Middle frontal gyrus (tissue), 1 donor: Measurements from ENCODE around the gene CPZ.
"Not testable (repeated sequence)": the region's sequence is repeated elsewhere in the genome, so short reads cannot be mapped to it uniquely, and the experiment has no call there.

ENCODE experiments used
- DNase-seq: peaks from one replicate; pipeline ENCODE4 v3.0.0-alpha.2; 2015; ENCODE audit warnings: low spot score; ENCODE audit errors: extremely low spot score

The CPZ gene

DNA sequence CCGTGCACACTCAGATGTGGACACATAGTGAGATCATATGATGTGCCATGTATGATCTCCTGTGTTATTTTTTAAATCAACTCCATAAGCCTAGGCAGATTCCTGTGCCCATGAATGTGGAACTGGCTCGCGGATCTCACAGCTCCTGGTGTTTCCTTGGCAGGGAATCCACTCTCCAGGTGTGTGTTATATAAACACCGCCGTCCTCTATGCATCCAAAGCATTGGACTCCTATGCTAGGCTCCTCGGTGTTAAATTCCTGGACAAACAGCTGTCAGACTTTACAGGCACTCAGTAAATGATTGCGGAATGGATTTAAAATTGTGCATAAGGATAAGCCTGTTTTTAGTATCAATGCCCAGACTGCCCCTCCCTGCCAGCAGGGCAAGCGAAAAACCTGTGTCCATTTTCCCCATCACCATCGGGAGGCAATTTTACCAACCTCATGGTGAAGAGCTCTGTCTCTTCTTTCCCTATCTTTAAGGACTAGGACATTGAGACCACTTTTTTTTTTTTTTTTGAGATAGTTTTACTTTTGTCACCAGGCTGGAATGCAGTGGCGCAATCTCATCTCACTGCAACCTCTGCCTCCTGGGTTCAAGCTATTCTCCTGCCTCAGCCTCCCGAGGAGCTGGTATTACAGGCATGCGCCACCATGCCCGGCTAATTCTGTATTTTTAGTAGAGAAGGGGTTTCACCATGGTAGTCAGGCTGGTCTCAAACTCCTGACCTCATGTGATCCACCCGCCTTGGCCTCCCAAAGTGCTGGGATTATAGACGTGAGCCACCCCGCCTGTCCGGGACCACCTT is 36.0 kb upstream of the CPZ start:
- DNase-seq = no peak

DNA sequence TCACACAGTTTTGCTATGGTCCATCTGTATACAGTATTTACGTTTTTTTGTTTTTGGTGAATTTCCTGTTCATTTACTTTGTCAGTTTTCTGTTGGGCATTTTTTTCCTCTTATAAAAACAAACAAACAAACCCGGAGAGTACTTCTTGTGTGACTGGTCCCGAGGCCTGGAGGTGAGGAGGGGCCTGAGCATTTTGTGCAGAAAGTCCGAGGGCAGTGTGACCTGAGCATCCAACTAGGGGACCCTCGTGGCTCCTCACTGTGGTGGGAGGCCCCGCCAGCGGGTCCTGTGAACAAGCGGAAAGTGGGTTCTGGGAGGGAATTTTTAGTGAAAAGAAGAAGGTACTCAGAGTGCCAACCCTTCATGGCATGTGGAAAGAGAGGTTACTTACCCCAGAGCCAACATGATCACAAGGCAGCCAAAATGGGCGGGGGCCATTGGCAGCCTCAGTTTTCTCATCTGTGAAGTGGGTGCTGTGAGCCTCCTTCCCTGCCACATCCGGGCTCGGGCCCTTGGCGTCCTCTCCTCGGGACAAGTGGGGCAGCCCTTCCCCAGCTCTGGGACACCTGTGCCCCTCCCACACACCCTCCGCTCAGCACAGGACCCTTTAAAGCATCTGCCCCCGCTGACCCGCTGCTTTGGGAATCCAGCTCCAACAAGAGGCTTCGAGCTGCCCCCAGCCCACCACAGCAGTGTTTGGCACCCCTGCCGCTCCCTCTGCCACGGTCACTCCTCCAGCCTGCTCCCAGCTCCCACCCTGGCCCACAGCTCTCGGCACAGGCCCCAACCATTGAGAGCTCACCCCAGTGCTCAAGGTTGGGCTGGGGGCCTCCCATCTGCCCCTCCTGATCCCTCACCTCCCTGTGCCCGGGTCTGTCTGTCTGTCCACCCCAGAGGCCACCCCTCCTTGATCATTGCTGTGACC is 35.2 kb upstream of the CPZ start:
- no peak for DNase-seq

DNA sequence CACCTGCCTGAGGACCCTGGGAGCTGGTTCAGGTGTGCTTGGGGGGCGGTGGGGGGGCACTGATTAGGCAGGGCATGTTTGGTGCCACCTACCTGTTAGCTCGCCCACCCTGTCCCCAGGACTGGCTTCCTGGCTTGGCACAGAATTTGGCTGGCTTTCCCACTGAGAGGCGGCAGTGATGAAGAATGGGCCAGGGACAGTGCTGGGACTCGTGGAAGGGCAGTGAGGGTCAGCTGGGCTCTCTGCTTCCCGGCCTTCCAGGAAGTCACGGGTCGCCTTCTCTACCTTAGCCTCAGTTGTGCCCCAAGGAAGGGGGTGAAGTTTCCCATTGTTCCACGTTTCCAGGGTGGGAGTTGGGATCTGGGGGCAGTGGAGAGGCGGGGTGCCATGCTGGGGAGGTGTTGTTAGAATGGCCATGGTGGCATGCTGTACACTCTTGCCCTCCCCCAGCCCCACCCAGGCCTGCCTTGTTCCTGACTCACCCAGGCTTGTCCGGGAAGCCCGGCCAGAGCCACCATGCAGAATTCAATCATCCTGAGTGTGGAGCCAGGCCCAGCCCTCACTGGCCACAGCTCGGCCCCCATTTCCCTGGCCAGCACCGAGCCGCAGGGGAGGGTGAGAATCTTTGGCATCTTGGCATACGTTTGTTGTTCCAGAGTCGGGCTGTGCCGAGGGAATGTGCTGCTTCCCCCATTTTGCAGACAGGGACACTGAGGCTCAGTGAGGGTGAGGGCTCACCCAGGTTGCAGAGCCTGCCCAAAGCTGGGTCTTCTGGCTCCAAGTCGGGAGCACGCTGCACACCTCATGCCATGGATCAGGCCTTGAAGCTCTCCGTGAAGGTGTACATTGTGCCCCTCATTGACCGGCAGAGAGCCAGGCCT is 34.2 kb upstream of the CPZ start:
- no peak for DNase-seq

DNA sequence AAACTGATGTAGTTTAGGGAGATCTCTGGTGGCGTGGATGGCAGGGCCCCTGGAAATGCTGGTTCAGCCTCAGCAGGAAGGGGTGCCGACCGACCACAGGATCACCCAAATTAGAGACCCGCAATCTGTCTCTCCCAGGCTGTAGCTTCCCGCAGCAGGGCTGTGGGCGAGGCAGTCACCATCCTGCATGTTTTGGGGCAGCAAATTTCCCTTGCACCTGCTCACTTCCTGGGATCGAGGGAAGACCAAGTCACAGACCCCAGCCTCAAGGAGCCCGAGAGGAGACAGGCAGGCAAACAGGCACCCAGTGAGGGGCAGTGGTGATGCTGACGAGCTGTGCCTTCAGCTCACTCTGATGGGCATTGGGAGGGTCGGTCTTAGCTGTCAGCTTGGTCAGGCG is 33.6 kb upstream of the CPZ start:
- DNase-seq = no peak

DNA sequence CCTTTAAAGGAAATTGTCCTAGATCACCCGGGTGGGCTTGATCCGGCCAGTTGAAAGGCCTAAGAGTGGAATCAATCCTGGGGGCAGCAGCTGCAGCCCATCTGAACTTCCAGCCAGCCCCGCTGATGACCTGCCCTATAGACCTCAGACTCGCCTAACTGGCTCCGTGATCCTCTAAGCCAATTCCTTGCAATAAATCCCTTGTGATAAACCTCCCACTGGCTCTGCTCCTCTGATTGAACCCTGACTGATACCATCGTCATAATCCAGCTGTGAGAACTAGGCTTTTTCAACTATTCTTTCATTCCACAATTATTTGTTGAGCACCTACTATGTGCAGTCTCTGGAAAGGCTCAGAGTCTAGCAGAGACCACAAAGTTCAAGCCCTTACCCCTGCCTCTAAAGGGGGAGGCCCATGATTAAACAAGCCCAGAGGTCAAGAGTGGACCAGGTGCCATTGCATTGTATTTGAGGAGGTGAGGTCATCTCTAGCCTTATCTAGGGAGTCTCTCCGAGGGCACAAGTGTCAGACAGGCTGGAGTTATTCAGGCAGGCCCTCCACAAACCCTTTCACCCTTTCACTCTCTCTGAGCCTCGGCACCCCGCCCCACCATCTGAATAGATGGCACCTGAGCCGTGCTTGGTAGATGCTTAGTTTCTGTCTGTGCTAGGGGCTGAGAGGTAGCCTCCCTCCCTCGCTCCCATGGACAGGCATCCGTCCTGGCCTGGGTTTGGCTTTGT is 32.9 kb upstream of the CPZ start:
- DNase-seq = no peak

DNA sequence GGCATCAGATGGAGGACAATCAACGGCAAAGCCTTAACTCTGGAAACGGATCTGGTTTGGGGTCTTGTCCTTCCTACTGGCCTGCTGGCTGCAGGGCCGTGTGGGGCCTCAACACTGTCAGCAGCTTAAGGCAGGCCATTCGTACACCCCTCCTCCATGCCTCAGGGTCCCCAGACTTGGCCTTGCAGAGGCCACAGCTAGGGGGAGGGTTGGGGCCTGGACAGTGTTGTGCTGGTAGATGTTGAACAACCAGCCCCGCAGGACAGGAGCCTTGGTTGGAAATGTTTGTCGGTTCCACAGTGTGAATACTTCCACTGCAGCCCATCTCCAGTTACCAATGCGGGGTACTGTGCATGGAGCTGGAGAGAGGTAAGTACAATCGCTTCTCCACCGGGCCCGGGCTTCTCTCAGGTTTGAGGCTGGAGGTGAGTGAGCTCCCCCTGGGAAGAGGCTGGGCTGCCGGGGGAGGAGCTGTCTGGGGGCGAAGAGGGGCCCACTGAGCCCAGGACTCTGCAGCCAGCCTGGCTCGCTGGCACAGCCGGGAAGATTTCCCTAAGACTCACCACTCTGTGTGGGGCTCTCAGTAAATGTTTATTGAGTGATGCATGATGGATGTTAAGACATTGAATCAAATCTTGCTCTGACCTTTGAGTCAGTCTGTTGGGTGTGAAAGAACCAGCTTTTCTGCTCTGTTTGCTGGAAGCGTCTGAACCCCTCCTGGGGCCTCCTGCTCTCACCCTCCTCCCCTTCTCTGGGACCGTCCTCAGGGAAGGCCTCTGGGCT is 32.1 kb upstream of the CPZ start:
- no peak for DNase-seq

DNA sequence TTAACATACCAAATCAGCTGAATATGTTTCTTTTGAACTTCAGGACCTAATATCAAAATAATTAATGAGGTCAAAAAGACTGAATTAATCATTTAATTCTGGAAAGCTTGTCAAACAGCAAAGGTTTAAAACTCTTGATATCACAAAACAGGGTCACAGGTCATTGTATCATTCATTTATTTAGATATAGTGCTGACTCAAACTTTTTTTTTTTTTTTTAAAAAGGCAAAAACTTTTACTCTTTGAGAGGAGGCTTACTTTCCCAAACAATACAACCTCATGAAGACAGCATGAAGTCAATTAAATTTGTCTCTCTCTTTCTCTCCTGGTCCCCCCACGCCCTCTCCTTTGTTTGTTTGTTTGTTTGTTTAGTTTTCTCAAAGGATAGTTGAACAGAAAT is 28.0 kb upstream of the CPZ start:
- no peak for DNase-seq

DNA sequence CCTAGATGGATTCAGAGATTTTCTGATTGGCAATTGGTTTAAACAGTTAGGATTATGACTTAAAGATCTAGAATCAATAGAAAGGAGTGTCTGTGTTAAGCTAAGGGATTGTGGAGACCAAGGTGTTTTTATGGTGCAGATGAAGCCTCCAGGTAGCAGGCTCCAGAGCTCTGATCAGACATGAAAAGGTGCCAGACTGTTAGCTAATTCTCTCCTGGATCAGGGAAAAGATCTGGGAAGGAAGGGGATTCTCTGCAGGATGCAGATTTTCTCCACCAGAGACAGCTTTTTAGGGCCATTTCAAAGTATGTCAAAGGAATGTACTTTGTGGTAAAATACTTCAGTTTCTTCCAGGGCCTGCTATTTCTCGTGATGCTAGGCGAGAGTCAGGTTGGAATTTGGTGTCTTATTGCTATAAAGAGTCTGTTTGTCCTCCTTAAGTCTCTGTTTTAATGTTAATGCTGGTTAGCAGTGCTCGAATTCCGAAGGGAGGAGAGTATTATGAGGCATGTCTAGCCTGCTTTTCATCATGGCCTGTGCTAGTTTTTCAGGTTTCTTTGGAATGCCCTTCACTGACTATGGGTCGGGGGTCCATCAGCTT is 24.4 kb upstream of the CPZ start:
- no peak for DNase-seq

DNA sequence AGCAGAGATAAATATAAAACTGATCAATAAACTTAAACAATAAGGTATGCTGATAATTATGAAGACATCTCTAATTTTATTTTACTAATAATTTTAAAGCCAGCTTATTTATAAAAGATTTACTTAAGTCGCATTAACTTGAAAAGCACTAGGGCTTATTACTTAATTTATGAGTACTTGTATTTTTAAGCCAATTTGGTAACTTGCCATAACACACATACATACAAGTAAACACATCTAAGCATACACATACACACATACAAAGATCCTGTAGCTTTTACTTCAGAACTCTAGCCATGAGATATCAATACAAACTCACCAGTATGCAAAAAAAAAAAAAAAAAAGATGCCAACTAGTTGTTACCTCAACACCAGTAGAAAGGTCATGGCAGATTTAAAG is 22.4 kb upstream of the CPZ start:
- no peak for DNase-seq

DNA sequence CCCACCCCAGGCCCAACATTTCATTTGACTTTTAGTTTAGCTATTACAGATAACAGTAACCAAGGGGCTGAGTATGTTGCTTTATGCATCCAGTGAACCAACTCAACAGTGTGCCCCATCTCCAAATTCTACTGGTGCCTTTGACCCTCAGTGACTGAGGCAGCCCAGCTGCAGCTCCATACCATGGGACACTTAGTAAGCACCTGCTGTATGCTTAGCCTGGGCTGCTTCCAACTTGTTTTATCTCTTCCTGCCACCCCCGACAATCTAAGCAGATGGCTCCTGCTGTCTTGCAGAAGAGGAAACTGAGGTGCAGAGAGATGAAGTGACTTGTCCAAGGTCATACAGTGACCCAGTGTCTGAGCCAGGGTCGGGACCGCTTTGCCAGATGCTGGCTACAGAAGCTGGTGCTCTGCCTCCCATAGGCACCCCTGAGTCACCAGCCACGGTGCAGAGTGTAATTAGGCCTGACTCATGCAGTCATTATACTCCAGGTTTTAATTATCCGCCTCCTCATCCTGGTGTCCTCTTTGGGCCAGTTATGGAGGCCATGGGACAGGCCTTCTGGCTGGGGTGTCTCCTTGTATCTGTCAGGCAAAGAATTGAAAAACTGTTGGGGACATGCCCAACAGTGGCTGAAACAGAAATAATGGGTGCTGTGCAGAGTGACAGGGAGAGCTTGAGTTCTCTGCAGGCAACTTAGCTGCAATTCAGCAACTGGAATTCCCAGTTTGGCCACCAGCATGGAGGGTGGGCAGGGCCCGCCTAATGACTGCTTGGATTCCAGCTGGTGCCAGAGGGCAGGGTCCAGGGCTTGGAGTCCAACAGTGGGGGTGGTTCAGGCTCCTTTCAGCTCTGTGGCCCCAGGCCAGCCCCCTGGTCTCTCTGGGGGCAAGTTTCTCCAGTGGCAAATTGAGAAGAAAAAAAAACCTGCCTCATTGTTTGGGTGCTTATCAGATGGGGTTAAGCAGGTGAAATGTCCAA is 20.6 kb upstream of the CPZ start:
- DNase-seq = no peak

DNA sequence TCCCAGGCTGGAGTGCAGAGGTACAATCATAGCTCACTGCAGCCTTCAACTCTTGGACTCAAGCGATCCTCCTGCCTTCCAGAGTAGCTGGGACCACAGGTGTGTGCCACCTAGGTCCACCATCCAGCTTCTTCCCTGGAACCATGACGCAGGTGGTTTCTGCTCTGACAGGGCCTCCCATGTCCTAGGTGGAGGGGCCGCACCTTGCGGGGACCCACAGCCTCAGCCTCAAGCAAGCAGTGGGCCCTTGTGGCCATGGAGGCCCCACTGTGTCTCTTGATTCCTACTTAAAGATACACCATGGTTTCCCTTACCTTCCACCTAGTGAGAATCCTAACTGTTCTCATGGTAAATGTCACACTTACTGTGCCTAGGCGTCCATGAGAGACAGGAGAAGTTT is 19.3 kb upstream of the CPZ start:
- DNase-seq = no peak

DNA sequence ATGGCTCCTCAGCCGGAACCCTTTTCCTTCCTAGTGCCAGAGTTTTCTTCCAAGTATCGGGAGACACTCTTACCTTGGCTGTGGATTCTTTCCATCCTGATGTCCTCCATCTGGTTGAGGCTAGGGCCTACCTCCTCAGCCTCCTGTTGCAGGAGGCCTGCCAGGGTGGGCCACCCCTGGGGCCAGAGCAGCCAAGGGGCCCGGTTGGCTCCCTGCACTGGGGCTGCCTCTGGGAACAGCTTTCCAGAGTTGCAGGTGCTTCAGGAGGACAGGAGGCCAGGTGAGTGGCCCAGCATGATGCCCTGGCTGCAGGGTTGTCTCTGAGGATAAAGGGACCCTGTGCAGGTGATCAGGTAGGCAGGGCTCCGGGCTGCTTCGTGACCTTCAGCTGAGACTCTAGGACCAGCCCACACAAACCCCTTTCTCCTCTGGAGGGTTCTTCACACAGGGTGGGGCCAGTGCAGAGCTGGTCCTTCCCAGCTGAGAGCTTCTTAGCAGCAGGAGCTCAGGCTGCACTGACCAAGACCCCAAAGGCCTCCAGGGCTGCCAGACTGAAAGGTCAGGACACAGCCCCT is 17.7 kb upstream of the CPZ start:
- DNase-seq = no peak

DNA sequence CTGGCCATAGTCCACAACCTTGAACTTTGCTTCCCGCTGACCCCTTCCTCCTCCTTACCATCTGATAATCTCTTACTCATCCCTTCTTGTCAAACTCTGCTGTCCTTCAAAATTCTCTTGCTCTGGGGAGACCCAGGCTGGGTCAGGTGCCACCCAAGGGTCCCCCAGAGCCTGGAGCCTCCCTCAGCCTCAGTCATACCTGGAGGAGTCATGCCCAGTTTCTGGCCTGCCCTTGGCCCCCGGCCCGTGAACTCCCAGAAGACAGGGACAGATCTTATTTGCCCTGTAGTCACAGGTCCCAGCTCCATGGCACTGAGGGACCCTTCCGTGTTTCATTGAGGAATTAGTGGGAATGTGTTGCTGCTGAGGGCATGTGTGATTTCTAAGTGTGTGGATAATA is 17.1 kb upstream of the CPZ start:
- DNase-seq = no peak

DNA sequence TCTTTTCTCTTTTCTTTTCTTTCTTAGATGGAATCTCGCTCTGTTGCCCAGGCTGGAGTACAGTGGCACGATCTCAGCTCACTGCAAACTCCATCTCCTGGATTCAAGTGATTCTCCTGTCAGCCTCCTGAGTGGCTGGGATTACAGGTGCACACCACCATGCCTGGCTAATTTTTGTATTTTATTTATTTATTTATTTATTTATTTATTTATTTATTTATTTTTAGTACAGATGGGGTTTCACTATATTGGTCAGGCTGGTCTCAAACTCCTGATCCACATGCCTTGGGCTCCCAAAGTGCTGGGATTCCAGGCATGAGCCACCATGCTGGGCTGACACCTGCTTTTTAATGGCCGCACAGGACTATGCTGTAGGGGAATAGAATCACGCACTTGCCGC is 16.0 kb upstream of the CPZ start:
- not testable (repeated sequence) for DNase-seq

DNA sequence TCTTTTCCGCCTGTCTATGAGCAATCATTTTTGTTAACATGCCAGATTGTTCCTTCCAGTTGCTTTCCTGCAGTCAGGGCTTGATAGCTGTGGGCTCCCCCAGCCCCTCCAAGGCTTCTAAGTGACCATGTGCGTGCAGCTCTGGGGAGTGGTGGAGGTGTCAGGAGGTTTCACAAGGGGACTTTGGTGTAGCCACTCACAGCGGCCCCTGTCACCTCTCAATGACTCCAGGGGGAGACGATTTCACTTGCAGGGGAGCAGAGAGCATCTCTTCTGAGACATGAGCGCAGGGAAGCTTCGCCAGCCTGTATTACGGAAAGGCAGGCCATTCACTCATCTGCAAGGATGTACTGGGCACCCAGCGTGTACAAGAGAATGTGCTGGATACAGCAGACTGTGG is 15.5 kb upstream of the CPZ start:
- no peak for DNase-seq

DNA sequence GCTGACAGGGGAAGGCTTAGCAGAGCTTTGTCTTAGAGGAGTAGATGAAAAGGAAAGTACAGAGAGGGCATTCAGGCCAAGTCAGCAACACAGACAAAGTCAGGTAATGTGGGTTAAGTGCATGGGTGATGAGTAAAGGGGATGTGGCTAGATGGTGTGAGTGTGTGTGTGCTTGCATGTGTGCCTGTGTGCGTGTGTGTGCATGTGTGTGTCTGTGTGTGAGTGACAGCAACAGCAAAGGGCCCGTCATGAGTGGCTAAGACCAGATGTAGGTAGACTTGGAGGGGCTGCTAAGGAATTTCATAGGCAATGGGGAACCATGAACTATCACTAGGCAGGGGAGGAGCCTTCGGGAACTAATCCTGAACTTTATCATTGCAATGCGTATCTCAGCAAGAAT is 14.6 kb upstream of the CPZ start:
- no peak for DNase-seq

DNA sequence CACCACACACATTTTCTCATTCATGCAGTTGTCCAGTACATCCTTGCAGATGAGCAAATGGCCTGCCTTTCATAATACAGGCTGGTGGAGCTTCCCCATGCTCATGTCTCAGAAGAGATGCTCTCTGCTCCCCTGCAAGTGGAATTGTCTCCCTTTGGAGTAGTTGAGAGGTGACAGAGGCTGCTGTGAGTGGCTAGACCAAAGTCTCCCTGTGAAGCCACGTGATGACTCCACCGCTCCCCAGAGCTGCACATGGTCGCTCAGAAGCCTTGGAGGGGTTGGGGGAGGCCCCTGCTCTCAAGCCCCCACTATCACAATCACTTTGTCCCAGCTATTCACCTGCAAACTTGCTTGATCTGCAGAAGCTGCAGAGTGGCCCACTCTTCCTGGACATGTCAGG is 13.8 kb upstream of the CPZ start:
- no peak for DNase-seq
